GM21723 (cell line): ENCODE data around the gene LRRC49.
A peak's percentile ranks its signal among the peaks of the same experiment; 100 is the strongest.
"Not testable (repeated sequence)": the region's sequence is repeated elsewhere in the genome, so short reads cannot be mapped to it uniquely, and the experiment has no call there.

Experiments
- ATAC-seq: cut with Tn5 transposase; IDR thresholded peaks from one replicate; pipeline ENCODE4 v1.9.1; 2021; ENCODE audit warnings: mild to moderate bottlenecking, moderate library complexity; ENCODE audit not compliant: unreplicated experiment

The LRRC49 gene

DNA sequence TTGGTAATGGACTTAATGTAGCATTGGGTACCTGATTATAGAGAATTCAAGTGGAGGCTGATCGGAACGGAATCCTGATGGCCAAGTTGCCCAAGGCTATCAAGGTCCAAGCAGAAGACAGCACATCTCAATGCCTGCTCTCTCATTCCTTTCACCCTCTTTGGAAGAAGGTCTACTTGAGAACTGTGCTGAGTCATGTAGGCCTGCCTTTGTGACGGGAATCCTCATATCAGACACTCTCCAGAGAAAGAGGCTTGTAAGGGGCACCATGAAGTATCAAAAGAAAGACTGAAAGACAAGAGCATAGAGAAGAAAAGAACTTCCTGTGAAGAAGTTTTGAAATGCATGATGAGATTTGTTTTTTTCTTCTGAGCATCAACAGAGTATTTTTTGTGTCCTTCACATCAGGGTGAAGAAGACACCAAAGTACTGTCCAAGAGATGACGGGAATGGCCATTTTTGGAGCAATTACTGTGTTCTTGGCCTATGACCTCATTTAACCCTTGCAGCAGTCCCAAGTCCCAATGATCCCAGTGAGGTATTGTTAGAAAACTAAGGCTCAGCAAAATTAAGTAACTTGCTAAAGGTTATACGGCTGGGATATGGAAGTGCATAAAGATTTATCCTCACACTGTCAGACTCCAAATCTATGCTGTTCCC is 25.5 kb upstream of the LRRC49 start:
- no peak for ATAC-seq

DNA sequence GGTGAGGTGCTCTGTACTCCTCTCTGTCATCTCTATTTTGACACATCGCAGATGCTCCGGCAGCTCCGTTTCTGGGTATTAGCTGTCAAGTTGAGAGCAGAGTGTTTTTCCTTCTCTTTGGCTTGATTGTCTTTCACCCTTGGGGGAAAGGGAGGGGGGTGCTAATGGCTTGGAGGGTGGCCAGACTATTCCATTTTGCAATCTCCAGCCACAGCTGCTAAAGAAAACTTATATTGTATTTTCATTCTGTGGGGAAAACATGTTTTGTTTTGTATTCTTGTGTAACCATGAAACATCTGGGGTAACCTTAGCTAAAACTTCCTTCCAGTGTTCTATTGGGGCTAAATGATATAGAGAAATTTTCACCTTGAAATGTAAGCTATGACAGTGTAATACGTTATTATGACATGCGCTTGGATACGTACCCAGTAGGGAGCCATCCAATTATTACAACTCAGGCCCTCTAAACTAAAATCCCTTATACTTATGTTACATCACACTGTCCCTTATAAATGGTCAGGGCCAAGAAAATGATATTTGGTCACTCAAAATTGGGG is 24.6 kb upstream of the LRRC49 start:
- ATAC-seq: no peak

DNA sequence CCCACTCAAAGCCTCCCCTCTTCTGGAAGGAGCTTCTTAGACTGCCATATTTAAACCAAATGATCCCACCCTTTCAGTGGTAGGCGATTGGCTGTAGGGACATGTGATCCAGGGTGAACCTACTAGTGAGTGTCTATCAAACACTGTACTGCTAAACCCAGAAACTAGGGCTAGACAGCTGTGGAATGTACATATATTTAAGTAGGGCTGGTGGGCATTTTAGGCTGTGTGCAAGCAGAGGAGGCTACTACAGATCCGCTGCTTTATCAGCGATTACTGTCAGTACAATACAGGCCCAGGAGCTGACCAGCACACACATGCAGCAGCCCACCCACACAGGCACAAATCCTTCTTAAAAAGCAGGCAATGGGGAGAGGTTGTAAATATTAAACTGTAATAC is 23.3 kb upstream of the LRRC49 start:
- no peak for ATAC-seq

DNA sequence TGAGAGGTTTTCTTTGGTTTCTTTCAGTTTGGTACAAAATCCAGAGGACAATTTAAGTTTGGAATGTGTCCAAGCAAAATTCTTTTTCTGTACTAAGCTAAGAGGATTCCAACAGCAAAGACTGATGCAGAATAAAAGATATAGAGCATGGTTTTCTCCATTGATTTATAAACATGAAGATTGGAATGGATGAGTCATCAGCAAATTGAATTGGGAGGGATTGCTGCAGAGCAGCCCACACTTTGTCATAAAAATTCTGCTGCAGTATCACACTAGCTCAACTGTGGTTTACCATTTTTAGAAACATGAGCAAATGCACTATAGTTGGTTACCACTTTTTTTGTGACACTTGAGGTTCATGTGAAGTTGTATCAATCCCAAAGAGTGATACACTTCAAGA is 22.6 kb upstream of the LRRC49 start:
- ATAC-seq: no peak

DNA sequence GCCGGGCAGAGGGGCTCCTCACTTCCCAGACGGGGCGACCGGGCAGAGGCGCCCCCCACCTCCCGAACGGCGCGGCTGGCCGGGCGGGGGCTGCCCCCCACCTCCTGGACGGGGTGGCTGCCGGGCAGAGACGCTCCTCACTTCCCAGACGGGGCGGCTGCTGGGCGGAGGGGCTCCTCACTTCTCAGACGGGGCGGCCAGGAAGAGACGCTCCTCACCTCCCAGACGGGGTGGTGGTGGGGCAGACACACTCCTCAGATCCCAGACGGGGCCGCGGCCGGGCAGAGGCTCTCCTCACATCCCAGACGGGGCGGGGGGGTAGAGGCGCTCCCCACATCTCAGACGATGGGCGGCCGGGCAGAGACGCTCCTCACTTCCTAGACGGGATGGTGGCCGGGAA is 21.1 kb upstream of the LRRC49 start:
- not testable (repeated sequence) for ATAC-seq

DNA sequence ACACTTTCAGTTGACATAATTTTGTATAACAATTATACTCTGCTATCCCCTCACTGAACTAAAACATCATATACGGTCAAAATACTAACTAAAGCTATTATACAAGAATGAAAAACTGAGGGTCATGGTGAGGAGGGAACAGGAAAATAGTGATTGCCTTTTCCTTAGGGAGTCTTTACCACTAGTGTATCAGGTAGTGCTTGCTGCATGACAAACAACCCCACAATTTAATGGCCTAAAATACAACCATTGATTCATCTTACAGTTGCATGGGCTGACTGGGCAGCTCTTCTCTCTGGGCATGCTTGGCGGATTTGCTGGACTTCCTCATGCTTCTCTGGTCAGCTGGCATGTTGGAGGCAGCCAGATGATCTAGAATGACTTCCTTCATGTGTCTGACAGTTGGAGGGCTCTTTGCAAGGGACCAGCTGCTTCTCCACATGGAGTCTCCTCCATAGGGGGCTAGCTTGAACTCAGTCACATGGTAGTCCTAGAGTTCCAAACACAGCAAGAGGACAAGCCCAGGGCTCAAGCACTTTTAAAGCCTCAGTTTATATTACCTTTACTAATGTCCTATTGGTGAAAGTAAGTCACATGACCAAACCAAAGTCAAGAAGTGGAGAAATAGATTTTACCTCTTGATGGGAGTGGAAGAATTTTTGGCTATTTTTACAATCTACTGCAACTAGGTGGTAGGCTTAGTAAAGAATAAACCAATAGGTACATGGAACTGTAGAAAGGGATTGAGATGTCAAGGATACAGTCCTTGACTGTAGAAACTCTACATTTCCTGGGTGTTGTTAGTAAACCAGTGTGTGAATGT is 19.2 kb upstream of the LRRC49 start:
- no peak for ATAC-seq

DNA sequence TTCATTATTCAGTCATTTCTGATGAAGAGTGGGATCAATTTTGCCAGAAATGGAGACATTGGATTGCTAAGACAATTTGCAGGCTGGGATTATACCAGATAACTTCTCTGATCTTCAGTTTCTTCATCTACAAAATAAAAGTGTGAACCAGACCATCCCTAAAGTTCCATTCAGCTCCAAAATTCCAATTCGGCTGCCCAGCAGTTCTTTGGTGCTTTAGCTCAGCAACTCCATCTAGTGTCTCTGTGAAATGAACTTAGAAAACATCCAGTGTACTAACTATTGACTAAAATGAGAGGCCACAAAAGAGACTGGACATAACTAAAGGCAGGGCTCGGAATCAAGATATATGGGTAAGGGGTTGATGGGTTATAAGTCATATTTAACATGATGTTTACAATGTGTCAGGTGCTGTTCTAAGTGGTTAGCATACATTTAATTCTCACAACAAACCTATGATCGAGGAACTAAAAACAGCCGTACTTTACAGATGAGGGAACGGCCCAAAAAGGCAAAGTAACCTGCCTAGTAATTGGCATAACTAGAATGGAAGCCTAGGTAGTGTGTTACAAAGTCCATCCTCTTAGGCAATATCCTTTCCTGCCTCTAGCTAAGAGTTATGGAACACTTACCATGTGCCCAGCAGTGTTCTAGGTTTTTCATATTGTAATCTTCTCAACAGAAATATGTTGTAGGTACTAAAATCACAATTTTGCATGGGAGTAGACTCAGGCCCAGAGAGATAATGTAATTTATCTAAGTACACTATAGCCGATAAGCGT is 17.4 kb upstream of the LRRC49 start:
- no peak for ATAC-seq

DNA sequence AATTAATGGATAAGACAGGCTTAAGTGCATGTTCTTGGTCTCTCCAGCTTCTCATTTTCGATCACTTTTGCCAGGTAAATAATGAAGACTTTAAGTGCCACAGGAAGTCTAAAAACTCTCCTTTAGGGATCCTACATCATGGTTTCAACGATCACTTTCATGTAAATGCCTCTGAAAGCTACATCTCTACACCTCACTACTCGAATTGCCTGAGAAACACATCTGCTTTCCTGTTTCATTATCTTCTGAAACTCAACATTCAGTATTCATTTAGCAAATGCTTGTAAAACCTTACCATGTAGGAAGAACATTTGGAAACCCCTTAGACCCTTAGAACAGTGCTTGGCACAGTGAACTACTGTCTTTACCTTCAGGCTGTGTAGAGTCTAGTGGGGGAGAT is 16.6 kb upstream of the LRRC49 start:
- no peak for ATAC-seq

DNA sequence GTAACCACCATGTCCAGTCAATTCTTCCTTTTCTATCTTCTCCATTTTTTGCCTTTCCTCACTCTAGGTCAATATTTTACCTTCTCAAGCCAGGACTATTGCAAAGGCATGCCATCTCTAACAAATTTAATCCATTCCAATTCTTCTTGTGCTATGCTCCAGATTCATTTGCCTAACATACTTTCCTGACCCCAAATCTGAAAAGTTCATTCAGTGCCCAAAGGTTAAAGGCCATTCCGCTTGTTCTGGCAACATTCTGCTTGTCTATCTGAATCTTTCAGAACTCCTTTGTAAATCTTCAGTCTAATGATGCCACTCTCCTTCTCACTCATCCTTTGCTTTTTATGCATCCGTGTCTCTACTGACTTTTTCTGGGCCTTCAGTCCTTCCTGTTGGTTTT is 15.9 kb upstream of the LRRC49 start:
- no peak for ATAC-seq

DNA sequence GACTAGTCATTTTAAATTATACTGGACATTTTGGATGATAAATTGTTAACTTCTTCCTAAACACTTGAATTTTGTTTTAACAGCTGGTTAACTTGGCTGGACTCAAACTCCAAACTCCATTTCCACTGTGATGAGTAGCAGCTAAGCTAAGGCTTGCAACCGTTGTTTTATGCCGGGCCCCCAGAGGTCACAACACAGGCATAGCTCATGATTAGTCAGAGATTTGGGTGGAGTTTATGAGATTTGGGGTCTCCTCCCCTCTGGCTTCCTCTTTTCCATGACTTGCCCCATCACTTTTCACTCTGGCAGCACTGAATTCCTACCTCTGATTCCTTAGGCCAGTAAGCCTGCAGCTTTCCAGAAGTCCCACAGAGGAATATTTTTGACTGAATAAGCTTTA is 13.2 kb upstream of the LRRC49 start:
- no peak for ATAC-seq

DNA sequence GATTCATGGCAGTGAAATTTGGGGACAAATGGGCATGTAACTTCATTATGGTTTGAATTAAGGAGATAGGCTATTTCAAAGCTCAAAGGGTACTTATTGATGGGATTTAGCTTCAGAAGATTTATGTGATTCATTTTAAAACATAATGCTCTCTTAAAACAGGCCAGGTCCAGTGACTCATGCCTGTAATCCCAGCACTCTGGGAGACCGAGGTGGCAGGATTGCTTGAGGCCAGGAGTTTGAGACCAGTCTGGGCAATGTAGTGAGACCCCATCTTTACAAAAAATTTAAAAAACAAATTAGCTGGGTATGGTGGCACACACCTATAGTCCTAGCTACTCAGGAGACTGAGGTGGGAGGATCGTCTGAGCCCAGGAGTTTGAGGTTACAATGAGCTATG is 11.8 kb upstream of the LRRC49 start:
- ATAC-seq: no peak

DNA sequence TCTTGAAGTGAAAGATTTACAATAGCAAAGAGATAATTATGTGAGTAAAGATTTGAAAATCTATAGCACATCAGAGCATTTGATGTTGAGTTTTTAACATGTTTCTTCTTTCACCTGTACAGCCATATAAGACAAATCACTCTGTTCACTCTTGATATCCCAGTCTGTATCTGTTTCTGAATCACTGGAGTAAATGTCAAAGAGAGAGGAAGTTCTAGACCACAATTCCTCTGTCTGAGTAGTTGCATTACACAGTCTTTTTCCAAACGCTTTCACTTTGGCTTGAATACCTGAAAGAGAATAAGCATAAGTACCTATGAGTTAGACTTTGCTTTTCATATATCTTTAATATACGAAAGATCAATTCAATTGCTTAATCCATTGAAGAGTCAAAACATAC is 10.3 kb upstream of the LRRC49 start:
- ATAC-seq: no peak

DNA sequence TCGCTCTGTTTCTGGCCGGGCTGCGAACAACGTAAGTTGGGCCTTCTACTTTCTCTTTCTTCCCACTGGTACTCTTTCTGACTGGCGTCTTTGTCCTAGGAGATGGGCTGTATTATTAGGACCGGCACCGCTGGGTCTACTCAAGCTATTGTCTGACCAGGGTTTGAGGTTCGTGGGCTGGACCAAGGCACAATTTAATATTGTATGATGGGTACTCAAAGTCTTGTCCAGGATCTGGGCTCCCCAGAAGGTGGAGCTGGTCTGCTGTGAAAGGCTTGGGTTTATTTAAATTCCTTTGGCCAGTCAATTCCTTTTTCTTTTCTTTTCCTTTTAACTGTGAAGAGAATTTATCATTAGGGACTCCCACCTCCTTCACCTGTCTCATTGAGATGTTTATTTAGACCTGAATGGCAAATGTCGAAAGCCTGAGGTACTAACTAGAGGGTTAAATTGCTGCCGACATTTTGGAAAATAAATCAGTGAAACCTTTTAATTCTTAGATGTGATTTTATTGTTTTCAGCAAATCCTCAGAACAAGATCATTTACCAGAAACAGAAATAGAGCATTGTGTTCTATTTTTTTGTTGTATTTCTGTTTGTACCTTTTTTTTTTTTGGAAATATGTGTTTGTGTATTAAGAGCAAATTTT is 410 bp downstream of the LRRC49 start:
- peak; percentile 24 for ATAC-seq

DNA sequence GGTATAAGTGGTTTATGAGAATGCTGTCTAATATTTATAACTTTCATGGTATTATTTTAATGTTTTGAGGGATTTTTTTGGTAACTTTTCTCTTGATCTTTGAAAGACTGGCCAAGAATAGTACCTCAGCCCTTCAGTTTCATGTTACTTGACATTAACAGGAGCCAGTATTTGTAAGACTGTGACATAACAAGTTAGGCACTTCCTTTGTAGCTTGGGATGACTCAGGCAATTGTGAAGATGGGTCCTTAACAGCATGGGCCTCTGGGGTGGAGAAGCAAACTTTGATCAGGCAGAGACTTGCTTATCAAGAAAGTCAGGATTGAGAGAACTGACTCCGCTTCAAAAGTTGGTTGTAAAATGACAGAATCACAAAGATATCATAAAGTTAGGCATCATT is 9.5 kb downstream of the LRRC49 start:
- no peak for ATAC-seq

DNA sequence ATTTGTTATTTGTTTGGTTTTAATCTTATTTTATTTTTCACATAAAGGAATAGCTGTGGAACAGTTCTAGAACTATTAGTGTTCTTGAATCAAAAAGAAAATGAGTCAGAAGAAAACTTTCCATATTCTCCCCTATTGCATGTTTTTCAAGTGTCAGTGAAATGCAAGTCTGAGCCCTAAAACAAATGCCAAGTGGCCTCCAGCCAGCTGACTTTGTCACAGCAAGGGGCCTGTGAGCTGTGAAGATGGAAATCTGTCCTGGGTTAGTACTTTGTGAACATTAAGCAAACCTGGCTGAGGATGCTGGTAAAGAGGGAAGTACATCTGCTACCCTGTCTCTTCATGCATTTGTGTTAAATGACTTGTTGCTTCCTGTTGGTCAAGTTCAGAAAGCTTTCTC is 14.2 kb downstream of the LRRC49 start:
- ATAC-seq: no peak

DNA sequence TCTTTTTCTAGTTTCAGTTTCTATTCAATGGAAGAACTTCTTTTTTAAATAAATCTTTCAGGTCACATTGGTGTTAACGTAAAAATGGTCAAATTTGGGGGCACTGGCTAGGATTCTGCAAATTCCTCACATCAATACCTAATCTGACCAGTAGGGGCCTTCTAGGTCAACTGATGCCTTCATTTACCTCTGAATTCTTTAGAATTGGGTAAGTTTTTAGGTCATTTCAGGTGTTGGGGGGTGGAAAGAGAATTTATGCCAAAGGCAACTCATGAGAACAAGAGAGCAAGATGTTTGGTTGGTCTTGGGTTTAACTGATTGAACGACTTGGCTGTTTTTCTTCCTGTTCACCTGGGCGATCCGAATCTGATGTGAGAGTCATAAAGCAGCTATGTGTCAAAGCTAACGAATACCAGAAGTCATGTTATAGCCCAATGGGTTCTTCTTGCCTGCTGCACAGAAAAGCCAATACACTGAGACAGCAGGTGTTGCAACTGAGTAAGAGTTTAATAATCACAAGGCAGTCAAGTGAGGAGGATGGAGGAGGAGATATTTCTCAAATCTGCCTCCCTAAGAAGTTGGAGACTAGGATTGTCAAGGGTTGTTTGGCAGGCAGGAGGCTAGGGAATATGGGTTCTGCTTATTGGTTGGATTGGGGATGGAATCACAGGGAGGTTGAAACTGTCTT is 15.3 kb downstream of the LRRC49 start:
- ATAC-seq: no peak

DNA sequence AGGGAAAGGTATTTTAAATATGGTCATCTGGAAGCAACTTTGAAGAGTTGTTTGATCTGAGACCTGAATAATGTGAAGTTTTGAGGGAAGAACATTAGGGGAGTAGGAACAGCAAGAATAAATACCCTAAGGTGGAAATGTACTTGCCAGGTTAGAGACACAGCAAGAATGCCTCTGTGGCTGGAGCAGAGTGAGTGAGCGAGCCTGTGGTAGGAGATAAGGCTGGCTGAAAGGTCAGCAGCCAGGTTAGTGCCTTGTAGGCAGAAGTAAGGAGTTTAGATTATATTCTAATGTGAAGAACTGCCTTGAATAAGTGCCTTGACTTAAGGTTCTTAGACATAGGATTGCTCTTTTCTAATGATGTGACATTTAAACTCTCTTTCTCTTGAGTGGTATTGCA is 18.3 kb downstream of the LRRC49 start:
- no peak for ATAC-seq

DNA sequence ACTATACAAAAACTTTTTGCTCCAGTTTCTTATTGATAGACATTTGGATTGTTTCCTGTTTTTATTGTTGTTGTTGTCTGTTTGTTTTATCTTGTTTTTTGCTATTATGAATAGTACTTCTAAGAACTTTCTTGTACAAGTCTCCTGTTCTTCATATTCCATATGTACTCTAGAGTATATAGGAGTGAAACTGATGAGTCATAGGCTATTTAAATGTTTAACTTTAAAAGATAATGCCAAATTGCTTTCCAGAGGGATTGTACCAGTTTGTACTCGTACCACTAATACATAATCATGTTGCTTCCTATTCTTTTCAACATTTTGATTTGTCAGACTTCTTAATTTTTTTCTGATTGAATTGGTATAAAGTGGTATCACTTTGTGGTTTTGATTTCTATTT is 19.6 kb downstream of the LRRC49 start:
- no peak for ATAC-seq

DNA sequence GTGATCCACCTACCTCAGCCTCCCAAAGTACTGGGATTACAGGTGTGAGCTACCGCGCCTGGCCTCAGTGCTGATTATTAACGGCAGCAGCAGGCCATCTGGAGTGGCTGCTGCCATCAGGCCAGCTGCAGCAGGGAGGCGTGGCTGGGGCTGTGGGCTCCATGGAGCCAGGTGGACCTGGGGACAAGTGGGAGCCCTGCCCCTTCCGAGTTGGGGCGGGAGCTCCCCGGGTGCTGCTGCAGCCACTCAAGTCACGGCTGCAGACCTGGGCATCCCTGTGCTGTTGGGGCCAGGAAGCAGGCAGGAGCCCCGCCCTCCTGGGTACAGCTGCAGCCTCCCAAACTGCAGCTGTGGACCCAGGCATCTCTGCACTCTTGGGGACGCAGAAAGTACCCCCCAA is 23.9 kb downstream of the LRRC49 start:
- ATAC-seq: no peak

DNA sequence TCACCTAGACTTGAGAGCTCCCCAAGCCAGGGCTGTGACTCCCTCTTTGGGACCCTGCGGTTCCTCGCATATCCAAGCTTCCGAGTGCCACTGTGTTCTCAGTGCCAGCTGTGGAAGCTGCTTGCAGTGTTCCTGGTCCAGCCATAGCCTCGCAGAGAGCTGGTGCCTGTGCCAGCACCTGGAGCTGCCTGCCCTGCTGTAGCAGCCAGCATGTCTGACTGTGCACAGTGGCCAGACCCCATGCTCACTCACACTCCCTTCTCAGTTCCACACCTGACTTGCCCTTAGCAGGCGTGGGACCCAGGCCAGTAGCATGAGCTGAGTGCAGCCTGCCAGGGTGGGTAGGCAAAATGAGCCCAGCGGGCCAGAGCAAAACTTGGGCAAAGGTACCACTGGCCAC is 25.3 kb downstream of the LRRC49 start:
- no peak for ATAC-seq
